Lung (tissue), 12 donors: Measurements from ENCODE around the gene CLCN3. TPM values are rescaled to one million over a fixed set of nuclear protein-coding genes. Genes with fewer than 3 reads are reported as not detected.

Source experiments
- ATAC-seq: fragments of 200-7000 bp; cut with Tn5 transposase; one replicate; pipeline ENCODE4 v1.9.1; 2020; ENCODE audit warnings: moderate number of reproducible peaks; ENCODE audit not compliant: insufficient read depth, low FRiP score
- DNase-seq, 3 donors: peaks; one replicate each; pipeline ENCODE4 v3.0.0-alpha.2; 2013 to 2017
- H3K27ac ChIP-seq, 2 donors: one replicate each; pipeline ENCODE4 v1.5.1; 2013; ENCODE audit warnings: mild to moderate bottlenecking in 2 of 2, moderate library complexity in 2 of 2, control low read depth in 1 of 2, inconsistent platforms in 1 of 2, low read depth in 1 of 2, low read length in 1 of 2
- H3K27me3 ChIP-seq, 3 donors: one replicate each; pipeline ENCODE4 v1.5.1; 2013; ENCODE audit warnings: low read length in 2 of 3; ENCODE audit not compliant: control insufficient read depth in 3 of 3, insufficient read depth in 3 of 3
- H3K36me3 ChIP-seq, 4 donors: one replicate each; pipeline ENCODE4 v1.5.1; 2013; ENCODE audit warnings: low read length in 4 of 4, mild to moderate bottlenecking in 1 of 4, moderate library complexity in 1 of 4; ENCODE audit not compliant: control insufficient read depth in 4 of 4, insufficient read depth in 4 of 4
- H3K4me1 ChIP-seq, 5 donors: one replicate each; pipeline ENCODE4 v1.5.1; 2013; ENCODE audit warnings: low read length in 5 of 5, mild to moderate bottlenecking in 2 of 5, moderate library complexity in 1 of 5; ENCODE audit not compliant: control insufficient read depth in 5 of 5, insufficient read depth in 5 of 5
- H3K4me3 ChIP-seq: one replicate; pipeline ENCODE4 v1.5.1; 2013; ENCODE audit warnings: mild to moderate bottlenecking, control low read depth, moderate library complexity
- H3K9ac ChIP-seq, 2 donors: one replicate each; pipeline ENCODE4 v1.5.1; 2013; ENCODE audit warnings: low read length in 2 of 2, control low read depth in 1 of 2; ENCODE audit not compliant: insufficient read depth in 1 of 2
- H3K9me3 ChIP-seq, 4 donors: one replicate each; pipeline ENCODE4 v1.5.1; 2013; ENCODE audit warnings: low read length in 3 of 4, mild to moderate bottlenecking in 1 of 4, moderate library complexity in 1 of 4; ENCODE audit not compliant: control insufficient read depth in 4 of 4, insufficient read depth in 3 of 4
- WGBS, 2 donors: extraction: QIAGEN DNeasy Blood & Tissue Kit; methylation state at CpG; one replicate each; pipeline ENCODE4 v1.1.7; 2013; 5-methylcytosine and 5-hydroxymethylcytosine counted together
- polyA plus RNA-seq, 2 donors: library from polyadenylated mRNA; stranded (reverse); fragments of 200-250 nt; gene quantifications; one replicate each; pipeline ENCODE4 v1.2.1, GENCODE V29; 2013
- total RNA-seq, 2 donors: library from RNA; depleted of rRNA in 1 of 2; stranded (reverse); fragments of >200 nt in 1 of 2; gene quantifications; one replicate each; pipeline ENCODE4 v1.2.1, GENCODE V29; 2014 to 2021
- TF ChIP-seq, protein P1 (sequence below): IDR thresholded peaks from 2 replicates; pipeline ENCODE4 v1.5.1; 2012; ENCODE audit warnings: mild to moderate bottlenecking; ENCODE audit errors: control extremely low read depth, extremely low read depth
- donor health status: control.
- donor health status: control.
- donor health status: Bipolar disorder and iron deficiency.
- donor health status: healthy.
- donor health status: DM: yes; HTN: yes; CAD: no.

CLCN3 gene
- total and polyA plus RNA-seq, 4 donors, result 11.0 to 59.6 (median 27.6) TPM

DNA sequence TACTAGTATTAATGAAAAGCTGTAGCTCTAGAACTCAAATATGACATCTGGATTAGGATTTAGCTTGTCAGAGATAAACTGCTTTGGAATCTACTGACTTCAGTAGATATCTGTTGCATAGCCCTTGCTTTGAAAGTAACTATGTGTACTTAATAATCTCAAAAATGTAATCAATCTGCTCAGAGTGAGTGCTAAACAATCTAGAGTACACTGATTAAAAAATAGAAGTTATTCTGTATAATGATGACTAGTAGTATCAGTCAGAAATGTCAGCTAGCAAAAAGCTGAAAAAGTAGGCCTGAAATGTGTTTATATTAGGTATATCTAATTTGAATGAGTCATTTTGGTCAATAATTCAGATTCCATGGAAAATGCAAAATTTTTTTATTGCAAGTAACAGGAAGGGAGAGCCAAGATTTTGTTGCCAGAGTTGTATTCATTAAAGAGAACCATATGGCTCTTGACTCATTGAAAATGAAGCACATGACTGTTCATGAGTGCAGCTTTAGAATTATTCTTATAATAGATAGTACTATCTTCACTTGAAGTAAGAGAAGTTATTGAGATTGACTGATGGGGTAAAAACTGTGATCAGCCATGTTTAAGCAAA, 20.0 kb downstream of the CLCN3 start:
- peaks cover 5 to 20% (median 12%) of the 10 kb centered on the region in 4 donors for H3K36me3 ChIP-seq
- peak overlapping the region in 1 of 2 donors; percentile 33 for H3K27ac ChIP-seq
- H3K9ac ChIP-seq, result no peak overlapping the region
- ATAC-seq (no peak), DNase-seq (peak in 2 of 3 donors; percentile 77 to 84)
- TF ChIP-seq, protein P1, sequence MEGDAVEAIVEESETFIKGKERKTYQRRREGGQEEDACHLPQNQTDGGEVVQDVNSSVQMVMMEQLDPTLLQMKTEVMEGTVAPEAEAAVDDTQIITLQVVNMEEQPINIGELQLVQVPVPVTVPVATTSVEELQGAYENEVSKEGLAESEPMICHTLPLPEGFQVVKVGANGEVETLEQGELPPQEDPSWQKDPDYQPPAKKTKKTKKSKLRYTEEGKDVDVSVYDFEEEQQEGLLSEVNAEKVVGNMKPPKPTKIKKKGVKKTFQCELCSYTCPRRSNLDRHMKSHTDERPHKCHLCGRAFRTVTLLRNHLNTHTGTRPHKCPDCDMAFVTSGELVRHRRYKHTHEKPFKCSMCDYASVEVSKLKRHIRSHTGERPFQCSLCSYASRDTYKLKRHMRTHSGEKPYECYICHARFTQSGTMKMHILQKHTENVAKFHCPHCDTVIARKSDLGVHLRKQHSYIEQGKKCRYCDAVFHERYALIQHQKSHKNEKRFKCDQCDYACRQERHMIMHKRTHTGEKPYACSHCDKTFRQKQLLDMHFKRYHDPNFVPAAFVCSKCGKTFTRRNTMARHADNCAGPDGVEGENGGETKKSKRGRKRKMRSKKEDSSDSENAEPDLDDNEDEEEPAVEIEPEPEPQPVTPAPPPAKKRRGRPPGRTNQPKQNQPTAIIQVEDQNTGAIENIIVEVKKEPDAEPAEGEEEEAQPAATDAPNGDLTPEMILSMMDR, result no peak
- no peaks in the 10 kb centered on the region for H3K9me3 ChIP-seq
- H3K4me1 ChIP-seq, result peaks cover 0 to 13% (median 4%) of the 10 kb centered on the region in 5 donors
- H3K4me3 ChIP-seq, result no peak overlapping the region
- no peaks in the 10 kb centered on the region for H3K27me3 ChIP-seq

DNA sequence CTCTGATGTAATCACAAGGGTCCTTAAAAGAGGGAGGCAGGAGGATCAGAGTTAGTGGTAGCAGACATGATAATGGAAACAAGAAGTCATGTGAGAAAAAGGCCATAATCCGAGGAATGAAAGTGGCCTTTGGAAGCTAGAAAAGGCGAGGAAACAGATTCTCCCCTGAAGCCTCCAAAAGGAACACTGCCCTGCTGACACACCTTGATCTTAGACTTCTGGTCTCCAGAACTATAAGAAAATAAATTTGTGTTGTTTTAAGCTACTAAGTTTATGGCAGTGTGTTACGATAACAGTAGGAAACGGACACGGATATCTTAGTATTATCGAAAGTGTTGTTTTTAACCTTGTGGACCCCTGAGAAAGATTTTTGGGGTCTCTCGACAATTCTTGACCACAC, 24.4 kb downstream of the CLCN3 start:
- WGBS, 2 donors, result 96% methylated on average over 7 of the region's 7 CpGs
- Histone ChIP-seq H3K4me3 (no peak overlapping the region), H3K27me3 (no peaks in the 10 kb centered on the region), H3K27ac (no peak overlapping the region), H3K9ac (no peak overlapping the region), H3K4me1 (peaks cover under 1 to 14% (median 6%) of the 10 kb centered on the region in 5 donors), H3K36me3 (peaks cover 0 to 12% (median 4%) of the 10 kb centered on the region in 4 donors), H3K9me3 (no peaks in the 10 kb centered on the region)
- ATAC-seq, result no peak
- TF ChIP-seq, protein P1, result no peak
- no peak for DNase-seq

DNA sequence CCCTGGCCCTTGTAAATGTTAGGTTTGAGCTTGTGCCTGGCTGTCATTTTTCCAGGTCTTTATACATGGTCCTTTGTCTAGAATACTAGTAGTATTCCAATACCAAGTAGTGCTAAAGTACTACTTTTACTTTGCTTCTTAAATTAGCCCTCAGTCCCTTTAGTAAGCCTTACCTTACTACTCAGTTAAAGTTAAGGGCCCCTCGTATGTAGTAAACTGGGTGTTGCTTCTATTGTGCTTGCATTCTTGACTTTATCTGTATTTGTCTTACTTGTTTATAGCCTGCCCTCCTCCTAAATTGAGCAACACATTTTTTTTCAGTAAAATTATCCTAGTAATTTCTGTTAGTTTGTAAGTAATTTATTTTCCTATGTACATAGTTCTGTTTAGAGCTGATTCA, 25.2 kb downstream of the CLCN3 start:
- TF ChIP-seq, protein P1, result no peak
- WGBS, 2 donors, result 83 to 85% methylated on average over 1 of the region's 1 CpG
- Histone ChIP-seq H3K27ac (peak overlapping the region in 1 of 2 donors; percentile 66), H3K36me3 (peaks cover 0 to 12% (median 4%) of the 10 kb centered on the region in 4 donors), H3K9ac (no peak overlapping the region), H3K27me3 (no peaks in the 10 kb centered on the region), H3K9me3 (no peaks in the 10 kb centered on the region), H3K4me3 (no peak overlapping the region), H3K4me1 (peaks cover 2 to 15% (median 6%) of the 10 kb centered on the region in 5 donors)
- ATAC-seq (no peak), DNase-seq (peak in 1 of 3 donors; percentile 12)
